Measurements from ENCODE around the gene SCAF8.

GRCh38 chr6:154767003-154767723 is 33.9 kb downstream of the SCAF8 start:
- TF ChIP-seq CTCF (IDR thresholded peaks at IDR 0.05 in 8 of 11, conservative IDR thresholded peaks at IDR 0.05 in 3 of 11) (no peak), POLR2A (IDR thresholded peaks at IDR 0.05) (no peak)

Measured in spleen (tissue), 7 donors.